ENCODE results near the gene THPO.

The THPO gene

GRCh38 chr3:184333700-184334099 is 44.3 kb downstream of the THPO start:
- no peak for DNase-seq (ENCODE audit: low read depth)

GRCh38 chr3:184333190-184333589 is 44.8 kb downstream of the THPO start:
- DNase-seq (ENCODE audit: low read depth): no peak

GRCh38 chr3:184332370-184333090 is 45.5 kb downstream of the THPO start:
- DNase-seq (ENCODE audit: low read depth): peak; percentile 91

GRCh38 chr3:184328516-184328915 is 49.5 kb downstream of the THPO start:
- DNase-seq (ENCODE audit: low read depth): no peak

GRCh38 chr3:184327171-184327570 is 50.8 kb downstream of the THPO start:
- no peak for DNase-seq (ENCODE audit: low read depth)

- DNase-seq (ENCODE audit: low read depth): no peak
These were observed 52.2 kb downstream of the THPO start for GRCh38 chr3:184325715-184326369.

- no peak for DNase-seq (ENCODE audit: low read depth)
These were observed 52.7 kb downstream of the THPO start for GRCh38 chr3:184325269-184325668.

GRCh38 chr3:184323696-184324095 is 54.3 kb downstream of the THPO start:
- DNase-seq (ENCODE audit: low read depth): no peak

GRCh38 chr3:184322731-184323487 is 55.1 kb downstream of the THPO start:
- DNase-seq (ENCODE audit: low read depth): no peak
